Right lobe of liver (tissue), 6 donors: ENCODE data around the gene SMIM41. TPM values are rescaled to one million over a fixed set of nuclear protein-coding genes. Genes with fewer than 3 reads are reported as not detected.
A peak's percentile ranks its signal among the peaks of the same experiment; 100 is the strongest.

Experiments
- ATAC-seq, 4 donors: fragments of 200-7000 bp; cut with Tn5 transposase; one replicate each; pipeline ENCODE4 v1.9.1; 2020; ENCODE audit warnings: mild to moderate bottlenecking in 4 of 4, moderate library complexity in 4 of 4
- DNase-seq, 3 donors: peaks; one replicate each; pipeline ENCODE4 v3.0.0-alpha.2; 2020
- H3K27ac ChIP-seq, 3 donors: fragments of 200-600 bp; one replicate each; pipeline ENCODE4 v1.8.0; 2022
- H3K27me3 ChIP-seq, 2 donors: fragments of 200-600 bp; one replicate each; pipeline ENCODE4 v1.8.0; 2022
- H3K36me3 ChIP-seq, 4 donors: fragments of 200-600 bp; sonication (generic) in 1 of 4; one replicate each; pipeline versions ENCODE4 v1.5.1 to v1.8.0; 2017 to 2022; ENCODE audit warnings: control low read depth in 1 of 4
- H3K4me1 ChIP-seq, 4 donors: fragments of 200-600 bp; sonication (generic) in 1 of 4; one replicate each; pipeline versions ENCODE4 v1.5.1 to v1.8.0; 2017 to 2022; ENCODE audit warnings: control low read depth in 1 of 4
- H3K4me3 ChIP-seq, 3 donors: fragments of 200-600 bp; one replicate each; pipeline ENCODE4 v1.8.0; 2022
- H3K9me3 ChIP-seq, 4 donors: fragments of 200-600 bp; sonication (generic) in 1 of 4; one replicate each; pipeline versions ENCODE4 v1.5.1 to v1.8.0; 2017 to 2022; ENCODE audit warnings: control low read depth in 1 of 4
- POLR2A ChIP-seq: fragments of 450-650 bp; IDR thresholded peaks from one replicate; pipeline ENCODE4 v1.6.1; 2017; ENCODE audit warnings: antibody characterized with exemption, mild to moderate bottlenecking
- WGBS: methylation state at CpG from one replicate; pipeline ENCODE4 v1.1.6; 2018; ENCODE audit warnings: low coverage, low lambda C conversion rate; ENCODE audit not compliant: insufficient coverage; ENCODE audit errors: missing lambda C conversion rate; 5-methylcytosine and 5-hydroxymethylcytosine counted together
- intact Hi-C, 2 donors: fragments of 100-400 bp; cut with DNase I; formaldehyde crosslinking; loops; one replicate each; pipeline versions ENCODE4 v1.11.2 to v1.14.1; 2022
- total RNA-seq, 6 experiments: library from RNA; depleted of rRNA in 2 of 6; stranded (reverse); fragments of >200 nt in 2 of 6; fragmentation: NEBNext Ultra II Directional in 3 of 6; extraction: Animal tissue kit (Norgen Biotek cat#: 25700) in 3 of 6; gene quantifications; one replicate each; pipeline versions ENCODE4 v1.1.0 to v1.2.4, GENCODE V29; 2016 to 2023
- TF ChIP-seq, protein P1 (sequence below), 4 donors: fragments of 200-600 bp in 3 of 4; fragments of 450-650 bp in 1 of 4; IDR thresholded peaks; one replicate each; pipeline versions ENCODE4 v1.5.1 to v1.8.0; 2016 to 2022; ENCODE audit warnings: antibody characterized with exemption in 4 of 4, mild to moderate bottlenecking in 2 of 4
- donor health status: DM: no; HTN: yes; CAD: no.
- donor health status: DM: no; HTN: no; CAD: no.
- donor health status: DM: no; HTN: no; CAD: no.
- donor health status: DM: no; HTN: yes; CAD: no.
- donor health status: DM: no; HTN: yes; CAD: no.

The SMIM41 gene
- total RNA-seq, 6 experiments from 2014 or later, result not detected

DNA sequence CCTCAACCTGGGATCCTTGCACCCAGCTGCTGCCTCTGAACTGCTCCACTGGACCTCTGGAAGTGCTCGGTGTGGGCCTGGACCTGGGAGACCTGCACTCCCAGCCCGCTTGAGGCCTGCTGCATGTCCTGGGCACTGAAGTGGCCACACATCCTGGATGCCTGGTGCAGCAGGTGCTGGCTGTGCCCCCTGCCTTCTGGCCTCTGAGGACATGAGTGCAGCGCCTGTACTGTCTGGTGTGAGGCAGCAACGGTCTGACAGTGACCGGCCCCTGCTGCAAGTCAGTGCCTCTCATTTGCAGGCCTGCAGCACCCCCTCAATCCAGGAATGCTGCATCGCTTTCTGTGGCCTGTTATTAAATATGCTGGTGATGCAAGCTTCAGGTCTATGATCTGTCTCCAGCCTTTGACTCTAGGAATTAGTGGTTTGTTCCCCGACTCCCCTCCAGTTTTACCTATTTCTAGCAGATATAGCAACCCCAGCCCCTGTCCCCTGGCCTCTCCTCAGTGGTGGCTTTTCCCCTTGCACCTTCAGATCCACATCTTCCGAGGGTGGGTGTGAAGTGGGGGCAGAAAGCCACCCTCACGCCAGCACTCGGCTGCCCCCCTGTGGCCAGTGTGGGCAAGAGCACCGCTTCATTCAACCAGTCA, 3.6 kb downstream of the SMIM41 start:
- Histone ChIP-seq H3K27me3 (no peaks in the 10 kb centered on the region), H3K4me1 (peaks cover 0 to 34% (median 12%) of the 10 kb centered on the region in 4 donors), H3K36me3 (peaks cover 0 to 2% (median under 1%) of the 10 kb centered on the region in 4 donors), H3K27ac (peak overlapping the region in 2 of 3 donors; percentile 66 to 67), H3K4me3 (no peak overlapping the region), H3K9me3 (no peaks in the 10 kb centered on the region)
- no peak for TF ChIP-seq POLR2A
- TF ChIP-seq, protein P1, sequence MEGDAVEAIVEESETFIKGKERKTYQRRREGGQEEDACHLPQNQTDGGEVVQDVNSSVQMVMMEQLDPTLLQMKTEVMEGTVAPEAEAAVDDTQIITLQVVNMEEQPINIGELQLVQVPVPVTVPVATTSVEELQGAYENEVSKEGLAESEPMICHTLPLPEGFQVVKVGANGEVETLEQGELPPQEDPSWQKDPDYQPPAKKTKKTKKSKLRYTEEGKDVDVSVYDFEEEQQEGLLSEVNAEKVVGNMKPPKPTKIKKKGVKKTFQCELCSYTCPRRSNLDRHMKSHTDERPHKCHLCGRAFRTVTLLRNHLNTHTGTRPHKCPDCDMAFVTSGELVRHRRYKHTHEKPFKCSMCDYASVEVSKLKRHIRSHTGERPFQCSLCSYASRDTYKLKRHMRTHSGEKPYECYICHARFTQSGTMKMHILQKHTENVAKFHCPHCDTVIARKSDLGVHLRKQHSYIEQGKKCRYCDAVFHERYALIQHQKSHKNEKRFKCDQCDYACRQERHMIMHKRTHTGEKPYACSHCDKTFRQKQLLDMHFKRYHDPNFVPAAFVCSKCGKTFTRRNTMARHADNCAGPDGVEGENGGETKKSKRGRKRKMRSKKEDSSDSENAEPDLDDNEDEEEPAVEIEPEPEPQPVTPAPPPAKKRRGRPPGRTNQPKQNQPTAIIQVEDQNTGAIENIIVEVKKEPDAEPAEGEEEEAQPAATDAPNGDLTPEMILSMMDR (IDR thresholded peaks at IDR 0.05), result peak; percentile 90 to 98 (median 98)
- 25% methylated on average over 9 of the region's 11 CpGs for WGBS
- ATAC-seq (peak; percentile 47 to 68 (median 58)), DNase-seq (peak in 2 of 3 donors; percentile 55 to 60)
- intact Hi-C loops, result loop anchor here in 1 of 2 donors (5.0 kb wide), 2 partner anchors 39 to 56 kb away; no protein-coding TSS in a partner anchor

DNA sequence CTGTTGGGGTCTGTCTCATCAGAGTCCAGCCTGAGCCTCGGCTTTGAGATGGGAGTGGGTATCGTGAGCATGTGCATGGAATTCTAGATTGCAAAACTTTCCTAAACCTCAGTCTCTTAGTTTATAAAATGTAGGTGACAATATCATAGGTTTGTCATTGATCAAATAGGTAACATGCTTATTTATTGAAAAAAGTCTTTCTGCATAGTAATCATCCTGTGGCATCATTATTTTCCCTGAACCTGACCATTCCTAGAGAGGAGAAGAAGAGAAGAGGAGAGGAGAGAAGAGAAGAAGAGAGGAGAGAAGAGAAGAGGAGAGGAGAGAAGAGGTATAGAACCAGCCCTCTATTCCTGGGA, 4.1 kb downstream of the SMIM41 start:
- Histone ChIP-seq H3K36me3 (no peaks in the 10 kb centered on the region), H3K9me3 (no peaks in the 10 kb centered on the region), H3K27me3 (no peaks in the 10 kb centered on the region), H3K4me3 (no peak overlapping the region), H3K27ac (no peak overlapping the region), H3K4me1 (peaks cover 0 to 34% (median 12%) of the 10 kb centered on the region in 4 donors)
- TF ChIP-seq POLR2A, result no peak
- TF ChIP-seq, protein P1 (IDR thresholded peaks at IDR 0.05), result peak in 2 of 4 donors; percentile 2 to 3
- ATAC-seq (no peak), DNase-seq (no peak)
- 0% methylated on average over 2 of the region's 2 CpGs for WGBS
- intact Hi-C loops, result loop anchor here in 1 of 2 donors (5.0 kb wide), 2 partner anchors 39 to 56 kb away; no protein-coding TSS in a partner anchor

DNA sequence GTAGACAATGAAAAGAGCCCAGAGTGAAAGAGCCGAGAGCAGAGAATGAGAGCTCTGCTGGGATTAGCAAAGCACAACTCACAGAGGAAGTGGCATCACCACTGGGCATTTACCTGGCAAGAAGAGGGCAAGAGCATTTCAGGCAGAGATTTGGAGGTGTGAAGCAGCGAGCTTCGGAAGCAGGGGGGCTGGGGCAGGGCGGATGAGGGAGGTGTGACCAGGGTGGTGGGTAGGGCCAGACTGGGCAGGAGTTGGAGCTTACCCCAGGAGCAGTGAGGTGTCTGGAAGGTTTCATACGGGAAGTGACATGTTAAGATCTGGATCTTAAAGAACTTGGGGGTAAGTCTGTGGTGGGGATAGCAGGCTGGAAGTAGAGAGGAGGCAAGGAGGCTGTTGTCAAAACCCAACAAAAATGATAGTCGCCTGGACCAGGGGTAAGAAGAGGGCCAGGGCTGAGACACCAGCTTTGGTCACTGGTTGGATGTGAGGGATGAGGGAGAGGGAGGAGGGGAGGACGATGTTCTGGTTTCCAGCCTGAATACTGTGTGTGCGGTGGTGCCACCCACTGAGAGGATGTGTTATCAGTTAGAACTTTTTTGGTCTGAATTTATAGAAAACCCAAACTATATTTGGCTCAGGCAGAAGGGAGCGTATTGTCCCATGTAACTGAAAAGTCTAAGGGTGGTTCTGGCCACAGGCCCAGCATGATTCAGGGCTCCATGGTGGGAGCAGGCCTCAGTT, 5.2 kb downstream of the SMIM41 start:
- H3K4me1 ChIP-seq, result peaks cover 0 to 34% (median 12%) of the 10 kb centered on the region in 4 donors
- no peak overlapping the region for H3K27ac ChIP-seq
- H3K27me3 ChIP-seq, result no peaks in the 10 kb centered on the region
- no peak overlapping the region for H3K4me3 ChIP-seq
- intact Hi-C loops, result loop anchor here in 1 of 2 donors (5.0 kb wide), 2 partner anchors 38 to 57 kb away; no protein-coding TSS in a partner anchor
- DNase-seq, result no peak
- no peaks in the 10 kb centered on the region for H3K9me3 ChIP-seq
- 72% methylated on average over 8 of the region's 9 CpGs for WGBS
- no peak for ATAC-seq
- no peak for TF ChIP-seq POLR2A
- TF ChIP-seq, protein P1 (IDR thresholded peaks at IDR 0.05), result no peak
- H3K36me3 ChIP-seq, result no peaks in the 10 kb centered on the region

DNA sequence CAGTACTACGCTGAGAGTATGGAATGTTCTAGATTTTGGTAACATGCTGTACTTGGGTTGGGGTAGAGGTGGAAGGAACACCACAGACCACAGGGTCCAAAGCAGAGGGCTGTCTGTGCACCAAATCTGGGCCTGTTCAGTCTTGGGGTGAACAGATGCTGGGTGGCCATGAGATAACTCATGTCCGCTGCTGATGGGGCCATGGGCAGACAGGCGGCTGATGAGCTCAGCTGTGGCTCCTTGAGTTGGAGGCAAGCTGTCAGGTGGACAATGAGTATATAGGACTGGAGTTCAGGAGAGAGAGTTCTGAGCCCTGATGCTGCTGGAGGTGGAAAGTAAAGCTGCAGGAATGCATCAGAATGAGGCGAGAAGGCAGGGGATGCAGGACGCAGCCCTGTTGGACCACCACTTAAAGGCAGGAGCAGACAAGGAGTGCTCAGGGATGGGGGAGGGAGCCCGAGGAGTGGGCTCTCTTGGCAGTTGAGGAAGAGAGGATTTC, 6.2 kb downstream of the SMIM41 start:
- no peak for ATAC-seq
- Histone ChIP-seq H3K27me3 (no peaks in the 10 kb centered on the region), H3K36me3 (no peaks in the 10 kb centered on the region), H3K4me1 (peaks cover 0 to 26% (median 11%) of the 10 kb centered on the region in 4 donors), H3K4me3 (no peak overlapping the region), H3K9me3 (no peaks in the 10 kb centered on the region), H3K27ac (no peak overlapping the region)
- no peak for TF ChIP-seq POLR2A
- TF ChIP-seq, protein P1 (IDR thresholded peaks at IDR 0.05), result no peak
- DNase-seq, result peak in 1 of 3 donors; percentile 19
- WGBS, result 90% methylated on average over 5 of the region's 6 CpGs
- intact Hi-C loops, result no loop called here
